GM12878 (cell line): ENCODE measurements around the gene MPEG1. TPM values are rescaled to one million over a fixed set of nuclear protein-coding genes. Genes with fewer than 3 reads are reported as not detected.

Experiments used
- ATAC-seq: fragments of 200-7000 bp; cut with Tn5 transposase; 3 replicates; pipeline ENCODE4 v1.9.1; 2020; ENCODE audit warnings: mild to moderate bottlenecking, moderate library complexity
- BruUV-seq: library from RNA; stranded (reverse); fragments of 400-500 nt; replicated peaks from 2 replicates; lab custom pipeline; 2021; lab: Mats Ljungman, UMichigan
- CTCF ChIA-PET: fragments of 300-600 bp; sonication (Branson Sonifier 250); formaldehyde crosslinking; extraction: SDS; loops from one replicate; lab custom pipeline; 2021; ENCODE audit warnings: inconsistent platforms; lab: Yijun Ruan, JAX
- POLR2A ChIA-PET: fragments of 350-600 bp; formaldehyde crosslinking; extraction: SDS; loops from one replicate; lab custom pipeline; 2021; ENCODE audit warnings: inconsistent platforms; lab: Charles Lee
- RAD21 ChIA-PET: fragments of 300-600 bp; sonication (Branson Sonifier 250); formaldehyde crosslinking; loops from one replicate; lab custom pipeline; 2023; ENCODE audit warnings: antibody characterized with exemption; ENCODE audit not compliant: unreplicated experiment; lab: Charles Lee
- SMC1A ChIA-PET: fragments of 300-600 bp; sonication (Branson Sonifier 250); formaldehyde crosslinking; loops from one replicate; lab custom pipeline; 2023; ENCODE audit not compliant: unreplicated experiment, uncharacterized antibody; lab: Charles Lee
- DNase-seq: peaks from one replicate; pipeline ENCODE4 v3.0.0-alpha.2; 2011; ENCODE audit warnings: low read depth, low spot score
- FAIRE-seq: peaks from 3 replicates; lab custom pipeline; 2011; peaks lifted over from hg19 to GRCh38; lab: Jason Lieb, UNC
- H2AFZ ChIP-seq: 2 replicates; pipeline ENCODE4 v1.6.0; 2011; ENCODE audit warnings: low read depth, low read length, control low read depth; ENCODE audit not compliant: control insufficient read depth
- H3K27ac ChIP-seq: 2 replicates; pipeline ENCODE4 v1.5.1; 2011; ENCODE audit warnings: control low read depth; ENCODE audit not compliant: control insufficient read depth, insufficient read depth
- H3K27me3 ChIP-seq, 2 experiments: replicated peaks in 1 of 2; 2 replicates each; pipeline versions ENCODE4 v1.6.0 to v1.6.1; 2011; ENCODE audit warnings: low read length in 1 of 2; ENCODE audit not compliant: control insufficient read depth in 2 of 2, insufficient read depth in 2 of 2
- H3K36me3 ChIP-seq, 2 experiments: 2 replicates each; pipeline ENCODE4 v1.5.1; 2011; ENCODE audit warnings: low read length in 1 of 2; ENCODE audit not compliant: control insufficient read depth in 2 of 2, insufficient read depth in 2 of 2
- H3K4me1 ChIP-seq: 2 replicates; pipeline ENCODE4 v1.6.1; 2011; ENCODE audit warnings: mild to moderate bottlenecking, low read length, moderate library complexity, mixed read lengths; ENCODE audit not compliant: control insufficient read depth, insufficient read depth
- H3K4me2 ChIP-seq: 2 replicates; pipeline ENCODE4 v1.6.0; 2011; ENCODE audit warnings: control low read depth; ENCODE audit not compliant: control insufficient read depth, insufficient read depth
- H3K4me3 ChIP-seq: fragments of 200-600 bp; sonication (generic); 2 replicates; pipeline ENCODE4 v1.5.1; 2016
- H3K79me2 ChIP-seq: 2 replicates; pipeline ENCODE4 v1.6.0; 2011; ENCODE audit warnings: low read length; ENCODE audit not compliant: control insufficient read depth, insufficient read depth
- H3K9ac ChIP-seq: 2 replicates; pipeline ENCODE4 v1.8.0; 2011; ENCODE audit warnings: low read length, control low read depth, mixed read lengths; ENCODE audit not compliant: control insufficient read depth, insufficient read depth
- H3K9me3 ChIP-seq: replicated peaks from 3 replicates; pipeline ENCODE4 v1.5.1; 2011; ENCODE audit warnings: mild to moderate bottlenecking, low read length; ENCODE audit not compliant: control insufficient read depth, insufficient read depth
- H4K20me1 ChIP-seq: 2 replicates; pipeline ENCODE4 v1.6.0; 2011; ENCODE audit not compliant: control insufficient read depth, insufficient read depth
- FOS ChIP-seq: IDR thresholded peaks from 3 replicates; pipeline ENCODE4 v1.6.1; 2011; ENCODE audit warnings: borderline replicate concordance; ENCODE audit not compliant: insufficient read length; ENCODE audit errors: extremely low read depth
- GATAD2B ChIP-seq: fragments of 450-650 bp; conservative IDR thresholded peaks from 2 replicates; pipeline ENCODE4 v1.6.1; 2017; ENCODE audit warnings: low read depth, mild to moderate bottlenecking, moderate library complexity
- NBN ChIP-seq: fragments of 450-650 bp; IDR thresholded peaks from 2 replicates; pipeline ENCODE4 v1.6.1; 2016
- NR2F1 ChIP-seq: fragments of 450-650 bp; conservative IDR thresholded peaks from 2 replicates; pipeline ENCODE4 v1.6.1; 2017; ENCODE audit warnings: mild to moderate bottlenecking
- USF1 ChIP-seq: IDR thresholded peaks from 2 replicates; pipeline ENCODE4 v1.6.1; 2011; ENCODE audit warnings: borderline replicate concordance, low read depth, mild to moderate bottlenecking, moderate library complexity, mixed read lengths, low read length; ENCODE audit not compliant: insufficient read depth; ENCODE audit errors: extremely low read length
- ZNF24 ChIP-seq: fragments of 450-650 bp; IDR thresholded peaks from 2 replicates; pipeline ENCODE4 v1.6.1; 2017; ENCODE audit warnings: antibody characterized with exemption, mild to moderate bottlenecking
- WGBS: methylation state at CpG from one replicate; pipeline ENCODE4 v1.1.6; 2016; ENCODE audit warnings: low lambda C conversion rate; ENCODE audit not compliant: insufficient replicate concordance, insufficient coverage; ENCODE audit errors: missing lambda C conversion rate; 5-methylcytosine and 5-hydroxymethylcytosine counted together
- in situ Hi-C: fragments of 300-500 bp; cut with MboI; formaldehyde crosslinking; loops from 9 replicates; pipeline ENCODE4 v1.14.3; 2018; ENCODE audit warnings: mixed read lengths
- intact Hi-C: fragments of 100-400 bp; cut with micrococcal nuclease; formaldehyde crosslinking; loops from one replicate; pipeline ENCODE4 v1.14.2; 2022; ENCODE audit not compliant: unreplicated experiment
- polyA plus RNA-seq, 11 experiments: library from polyadenylated mRNA; depleted of rRNA in 4 of 11; unstranded in 6 of 11; stranded (reverse) in 5 of 11; fragments of >200 nt; fragmentation: Nextera tagmentation in 4 of 11; fragmentation: Illumina TruSeq in 1 of 11; extraction: Ambion mirVana in 4 of 11; extraction: Trizol in 1 of 11; gene quantifications; 1 replicate in 1 of 11; 2 replicates in 10 of 11; pipeline versions ENCODE4 v1.2.1 to v1.2.3, GENCODE V29; 2011 to 2016; ENCODE audit warnings: inconsistent platforms in 2 of 11, missing spikeins in 2 of 11, low read depth in 1 of 11
- total RNA-seq, 4 experiments: library from RNA; depleted of rRNA in 3 of 4; stranded (reverse); fragments of >200 nt in 3 of 4; fragmentation: Illumina TruSeq in 1 of 4; extraction: Trizol in 1 of 4; gene quantifications; 2 replicates each; pipeline versions ENCODE4 v1.2.1 to v1.2.3, GENCODE V29; 2013 to 2021

MPEG1 gene
- total and polyA plus RNA-seq, 10 of the 15 experiments (the other 5 are each of a cell fraction or from before 2014, with no cell fraction given) = 1.3 to 15.6 (median 11.7) TPM; not detected in 1

- ATAC-seq = no peak
- DNase-seq = no peak
- TF ChIP-seq USF1 (no peak), FOS (no peak), ZNF24 (no peak), GATAD2B (no peak), NBN (no peak), NR2F1 (no peak)
- TF ChIP-seq, all 136 proteins: peak for 0
- no peak overlapping the region for H3K4me2 ChIP-seq
- no peak overlapping the region for H3K4me3 ChIP-seq
- H3K27me3 ChIP-seq = no peaks in the 10 kb centered on the region
- ChIA-PET CTCF (interaction anchor here (1.7 to 33.5 kb wide), 4 partner anchors 9 to 78 kb away, joined by 4 to 1180 read pairs (median 598); partner anchors contain the start of genes DTX4 and MPEG1), SMC1A (interaction anchor here (1.6 kb wide), 1 partner anchor 17 kb away, joined by 4 read pairs; no protein-coding TSS in a partner anchor), RAD21 (no interaction called here), POLR2A (interaction anchor here (1.1 to 3.9 kb wide), 3 partner anchors 10 to 16 kb away, joined by 4 to 32 read pairs (median 7); partner anchors contain the start of gene DTX4)
- intact Hi-C loops = no loop called here
- H3K36me3 ChIP-seq = peaks cover 20 to 33% of the 10 kb centered on the region in 2 experiments; a peak in 3 of 4 replicates
- no peak overlapping the region for H3K27ac ChIP-seq
- BruUV-seq = no TSS peak
- peaks cover 12% of the 10 kb centered on the region for H3K79me2 ChIP-seq
- H3K9ac ChIP-seq = no peak overlapping the region
- 97% methylated on average over 4 of the region's 4 CpGs for WGBS
- no peaks in the 10 kb centered on the region for H4K20me1 ChIP-seq
- H3K9me3 ChIP-seq = no peaks in the 10 kb centered on the region
- in situ Hi-C loops = loop anchor here (25.0 kb wide), 1 partner anchor 1573 kb away; the partner anchor contains the start of gene MS4A15
- no peak overlapping the region for H2AFZ ChIP-seq
- H3K4me1 ChIP-seq = peaks cover 10% of the 10 kb centered on the region
- FAIRE-seq = no peak
Measured at GRCh38 chr11:59188954-59189353, 23.8 kb downstream of the MPEG1 start.
